ENCODE measurements around the gene CRMP1.

The CRMP1 gene

GRCh38 chr4:5894266-5894665 lies 1.4 kb upstream of the CRMP1 start:
- Histone ChIP-seq H3K27me3 (ENCODE audit: insufficient read depth, insufficient read length) (peaks cover 83% of the 10 kb centered on the region), H3K36me3 (ENCODE audit: insufficient read depth, insufficient read length, low read length) (no peaks in the 10 kb centered on the region), H3K4me1 (ENCODE audit: insufficient read depth, insufficient read length) (peaks cover 15% of the 10 kb centered on the region), H3K9me3 (ENCODE audit: insufficient read depth, low read length) (peaks cover 7% of the 10 kb centered on the region), H3K9ac (ENCODE audit: insufficient read length, low read depth) (no peak overlapping the region), H3K4me3 (ENCODE audit: insufficient read length, low read depth) (no peak overlapping the region)
- DNase-seq (ENCODE audit: low read depth, low spot score) = no peak
- no peak for TF ChIP-seq ZNF274 (IDR thresholded peaks at IDR 0.05; ENCODE audit: low read depth, low read length)

DNA sequence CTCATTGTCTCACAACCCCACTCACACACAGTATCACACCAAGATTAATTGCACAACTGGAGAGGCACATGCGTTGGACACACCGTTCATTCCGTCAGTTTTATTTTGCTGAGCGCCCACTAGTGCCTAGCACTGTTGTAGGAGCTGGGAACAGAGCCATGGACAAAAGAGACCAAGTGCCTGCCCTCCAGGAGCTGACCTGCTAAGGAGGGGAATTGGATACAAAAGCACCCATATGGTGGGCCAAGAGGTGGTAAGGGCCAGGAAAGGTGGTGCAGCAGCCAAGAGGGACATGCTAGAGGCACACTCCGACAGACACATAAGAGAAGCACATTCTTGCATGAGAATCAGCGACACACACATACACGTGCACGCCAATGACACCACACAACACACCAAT lies 705 bp upstream of the CRMP1 start:
- H3K4me3 ChIP-seq (ENCODE audit: insufficient read length, low read depth) = peak overlapping the region; percentile 10
- peaks cover 88% of the 10 kb centered on the region for H3K27me3 ChIP-seq (ENCODE audit: insufficient read depth, insufficient read length)

GRCh38 chr4:5892323-5893003 lies 423 bp downstream of the CRMP1 start:
- H3K36me3 ChIP-seq (ENCODE audit: insufficient read depth, insufficient read length, low read length) = no peaks in the 10 kb centered on the region
- peak overlapping the region; percentile 66 for H3K9ac ChIP-seq (ENCODE audit: insufficient read length, low read depth)
- peak overlapping the region; percentile 45 for H3K4me3 ChIP-seq (ENCODE audit: insufficient read length, low read depth)
- H3K4me1 ChIP-seq (ENCODE audit: insufficient read depth, insufficient read length) = peaks cover 20% of the 10 kb centered on the region
- peaks cover 7% of the 10 kb centered on the region for H3K9me3 ChIP-seq (ENCODE audit: insufficient read depth, low read length)
- peak; percentile 75 for TF ChIP-seq SUZ12 (IDR thresholded peaks at IDR 0.05; ENCODE audit: extremely low read depth, insufficient read depth, insufficient read length)
- TF ChIP-seq YY1 (IDR thresholded peaks at IDR 0.05; ENCODE audit: insufficient read depth, insufficient read length) = no peak
- DNase-seq (ENCODE audit: low read depth, low spot score) = no peak
- H3K27me3 ChIP-seq (ENCODE audit: insufficient read depth, insufficient read length) = peaks cover 78% of the 10 kb centered on the region

More for the DNA sequence above, 705 bp upstream of the CRMP1 start:
- Histone ChIP-seq H3K9me3 (ENCODE audit: insufficient read depth, low read length) (peaks cover 7% of the 10 kb centered on the region), H3K9ac (ENCODE audit: insufficient read length, low read depth) (no peak overlapping the region), H3K36me3 (ENCODE audit: insufficient read depth, insufficient read length, low read length) (no peaks in the 10 kb centered on the region), H3K4me1 (ENCODE audit: insufficient read depth, insufficient read length) (peaks cover 20% of the 10 kb centered on the region)
- DNase-seq (ENCODE audit: low read depth, low spot score) = no peak
- no peak for TF ChIP-seq ZNF274 (IDR thresholded peaks at IDR 0.05; ENCODE audit: low read depth, low read length)
- TF ChIP-seq YY1 (IDR thresholded peaks at IDR 0.05; ENCODE audit: insufficient read depth, insufficient read length) = no peak
- no peak for TF ChIP-seq SUZ12 (IDR thresholded peaks at IDR 0.05; ENCODE audit: extremely low read depth, insufficient read depth, insufficient read length)

DNA sequence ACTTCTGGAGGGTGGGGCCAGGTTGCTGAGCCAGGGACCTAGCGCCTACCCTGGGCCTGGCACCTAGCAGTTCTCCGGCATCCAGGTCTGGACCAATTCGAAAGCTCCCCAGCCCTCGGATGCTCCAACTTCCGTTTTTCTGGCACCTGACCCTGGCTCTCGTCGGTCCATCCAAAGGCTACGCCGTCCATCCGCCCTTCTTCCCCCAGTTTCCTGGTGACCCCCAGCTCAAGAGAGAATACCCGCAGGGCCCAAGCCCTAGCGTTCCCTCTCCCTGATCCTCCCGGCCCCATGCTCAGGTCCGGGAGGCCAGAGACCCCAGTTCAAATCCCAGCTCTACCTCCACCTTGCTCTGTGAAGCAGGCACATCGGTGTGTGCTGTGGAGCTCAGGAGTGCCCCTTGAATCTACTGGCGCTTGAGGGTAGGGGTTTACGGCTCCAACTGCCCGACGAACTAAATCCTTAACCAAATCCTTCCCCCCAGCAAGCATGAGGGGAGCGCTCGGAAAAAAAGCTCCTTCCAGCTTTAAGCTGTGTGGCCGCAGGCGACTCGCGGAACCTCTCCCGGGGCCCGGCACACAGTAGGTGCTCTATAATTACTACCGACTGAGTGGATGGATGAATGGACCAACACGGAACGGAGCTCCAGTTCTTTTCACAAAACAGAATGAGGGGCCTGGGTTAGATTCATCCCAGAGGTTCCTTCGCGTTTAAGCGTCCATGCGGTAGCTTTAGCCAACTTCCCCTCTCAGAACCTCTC lies 1.1 kb downstream of the CRMP1 start:
- Histone ChIP-seq H3K27me3 (ENCODE audit: insufficient read depth, insufficient read length) (peaks cover 79% of the 10 kb centered on the region), H3K4me1 (ENCODE audit: insufficient read depth, insufficient read length) (peaks cover 21% of the 10 kb centered on the region), H3K9ac (ENCODE audit: insufficient read length, low read depth) (no peak overlapping the region), H3K9me3 (ENCODE audit: insufficient read depth, low read length) (peaks cover under 1% of the 10 kb centered on the region; the same call in 1 of the 2 replicates), H3K36me3 (ENCODE audit: insufficient read depth, insufficient read length, low read length) (peaks cover 3% of the 10 kb centered on the region), H3K4me3 (ENCODE audit: insufficient read length, low read depth) (no peak overlapping the region)
- TF ChIP-seq SUZ12 (IDR thresholded peaks at IDR 0.05; ENCODE audit: extremely low read depth, insufficient read depth, insufficient read length) (peak; percentile 13), ZNF274 (IDR thresholded peaks at IDR 0.05; ENCODE audit: low read depth, low read length) (no peak)
- DNase-seq (ENCODE audit: low read depth, low spot score) = no peak

GRCh38 chr4:5890063-5890727 lies 2.7 kb downstream of the CRMP1 start:
- H3K27me3 ChIP-seq (ENCODE audit: insufficient read depth, insufficient read length) = peaks cover 73% of the 10 kb centered on the region
- no peak for TF ChIP-seq SUZ12 (IDR thresholded peaks at IDR 0.05; ENCODE audit: extremely low read depth, insufficient read depth, insufficient read length)
- no peak for TF ChIP-seq YY1 (IDR thresholded peaks at IDR 0.05; ENCODE audit: insufficient read depth, insufficient read length)
- no peak for TF ChIP-seq ZNF274 (IDR thresholded peaks at IDR 0.05; ENCODE audit: low read depth, low read length)
- H3K4me1 ChIP-seq (ENCODE audit: insufficient read depth, insufficient read length) = peaks cover 25% of the 10 kb centered on the region
- H3K36me3 ChIP-seq (ENCODE audit: insufficient read depth, insufficient read length, low read length) = peaks cover 6% of the 10 kb centered on the region
- H3K4me3 ChIP-seq (ENCODE audit: insufficient read length, low read depth) = peak overlapping the region; percentile 42
- peak overlapping the region; percentile 61 for H3K9ac ChIP-seq (ENCODE audit: insufficient read length, low read depth)
- H3K9me3 ChIP-seq (ENCODE audit: insufficient read depth, low read length) = no peaks in the 10 kb centered on the region
- DNase-seq (ENCODE audit: low read depth, low spot score) = peak; percentile 85

DNA sequence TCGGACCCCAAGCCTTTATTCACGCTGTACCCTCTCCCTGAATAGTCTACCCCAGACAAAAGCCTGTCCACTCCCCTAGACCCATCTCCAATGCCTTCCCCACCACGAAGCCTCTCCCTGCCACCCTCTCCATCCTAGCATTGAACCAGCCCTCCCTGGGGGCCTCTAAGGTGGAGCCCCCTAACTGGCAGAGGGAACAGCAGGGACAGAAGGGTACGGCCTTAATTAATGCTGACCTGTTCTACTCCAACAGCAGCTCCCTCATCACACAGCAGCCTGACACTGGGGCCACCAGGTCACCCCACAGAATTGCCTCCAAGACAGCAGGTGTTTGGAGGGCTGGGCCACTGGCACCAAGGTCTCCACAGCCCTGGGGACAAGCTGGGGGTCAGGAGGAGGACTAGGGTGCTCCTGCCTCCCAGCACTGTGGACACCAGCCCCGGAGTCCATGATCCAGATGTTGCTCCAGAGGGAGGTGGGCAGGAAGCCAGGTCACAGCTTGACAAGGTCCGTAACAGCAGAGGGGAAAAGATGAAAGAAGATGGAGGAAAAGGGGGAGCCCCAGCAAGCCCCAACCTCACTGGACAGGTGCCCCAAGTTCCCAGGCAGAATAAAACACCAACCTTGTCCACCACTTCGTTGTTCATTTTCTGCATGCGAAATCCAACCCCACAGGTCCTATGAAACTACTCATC lies 3.7 kb downstream of the CRMP1 start:
- peaks cover 6% of the 10 kb centered on the region for H3K36me3 ChIP-seq (ENCODE audit: insufficient read depth, insufficient read length, low read length)
- peak overlapping the region; percentile 36 for H3K4me3 ChIP-seq (ENCODE audit: insufficient read length, low read depth)
- H3K9ac ChIP-seq (ENCODE audit: insufficient read length, low read depth) = peak overlapping the region; percentile 84
- TF ChIP-seq ZNF274 (IDR thresholded peaks at IDR 0.05; ENCODE audit: low read depth, low read length) = no peak
- no peak for TF ChIP-seq SUZ12 (IDR thresholded peaks at IDR 0.05; ENCODE audit: extremely low read depth, insufficient read depth, insufficient read length)
- no peak for TF ChIP-seq YY1 (IDR thresholded peaks at IDR 0.05; ENCODE audit: insufficient read depth, insufficient read length)
- DNase-seq (ENCODE audit: low read depth, low spot score) = no peak
- peaks cover 25% of the 10 kb centered on the region for H3K4me1 ChIP-seq (ENCODE audit: insufficient read depth, insufficient read length)
- H3K27me3 ChIP-seq (ENCODE audit: insufficient read depth, insufficient read length) = peaks cover 62% of the 10 kb centered on the region
- no peaks in the 10 kb centered on the region for H3K9me3 ChIP-seq (ENCODE audit: insufficient read depth, low read length)

All from NT2/D1 (cell line).